K562 (cell line): ENCODE measurements around the gene MATN1. TPM values are rescaled to one million over a fixed set of nuclear protein-coding genes. Genes with fewer than 3 reads are reported as not detected.

Experiments
- ARID2 ChIP-seq: fragments of 450-650 bp; IDR thresholded peaks from 2 replicates; pipeline ENCODE4 v1.6.1; 2017; ENCODE audit warnings: antibody characterized with exemption, mild to moderate bottlenecking
- BACH1 ChIP-seq: fragments of 200-800 bp; sonication (Bioruptor generic); IDR thresholded peaks from 2 replicates; pipeline ENCODE4 v1.6.1; 2016; ENCODE audit warnings: missing genetic modification characterization, missing compliant biosample characterization
- BCOR ChIP-seq: fragments of 450-650 bp; IDR thresholded peaks from 2 replicates; pipeline ENCODE4 v1.6.1; 2016
- CCAR2 ChIP-seq: fragments of 200-400 bp; formaldehyde crosslinking; IDR thresholded peaks from 2 replicates; pipeline ENCODE4 v1.6.1; 2017; ENCODE audit warnings: mild to moderate bottlenecking, low read depth, low read length
- CHD4 ChIP-seq: fragments of 200-600 bp; sonication (generic); IDR thresholded peaks from 3 replicates; pipeline ENCODE4 v1.6.1; 2012; ENCODE audit warnings: low read depth, mild to moderate bottlenecking, mixed read lengths, low read length, inconsistent platforms; ENCODE audit not compliant: insufficient read depth, insufficient replicate concordance, poor library complexity, severe bottlenecking
- CTCF ChIP-seq, 3 experiments: IDR thresholded peaks in 2 of 3; conservative IDR thresholded peaks in 1 of 3; 2 replicates each; pipeline ENCODE4 v1.5.1; 2011 to 2012; ENCODE audit warnings: low read length in 3 of 3, mild to moderate bottlenecking in 3 of 3, control low read depth in 2 of 3, improper control_type of control experiment in 1 of 3, inconsistent platforms in 1 of 3, low read depth in 1 of 3, mixed read lengths in 1 of 3, moderate library complexity in 1 of 3; ENCODE audit not compliant: insufficient read depth in 2 of 3
- KDM5B ChIP-seq: fragments of 200-600 bp; sonication (generic); IDR thresholded peaks from 2 replicates; pipeline ENCODE4 v1.6.1; 2012; ENCODE audit warnings: low read depth, mild to moderate bottlenecking, moderate library complexity, low read length, control low read depth, inconsistent platforms; ENCODE audit not compliant: insufficient replicate concordance
- MLX ChIP-seq, 2 experiments: fragments of 450-650 bp in 1 of 2; sonication (generic) in 1 of 2; formaldehyde crosslinking; conservative IDR thresholded peaks; 2 replicates each; pipeline versions ENCODE4 v1.4.0 to v1.8.1; 2020 to 2022; ENCODE audit warnings: mild to moderate bottlenecking in 1 of 2, missing genetic modification reagents in 1 of 2
- MYC ChIP-seq, 2 experiments: fragments of 250-450 bp in 1 of 2; sonication (Bioruptor Pico) in 1 of 2; IDR thresholded peaks; 2 replicates each; pipeline versions ENCODE4 v1.5.1 to v1.6.1; 2012 to 2021; ENCODE audit warnings: low read depth in 2 of 2, borderline replicate concordance in 1 of 2, improper control_type of control experiment in 1 of 2, low read length in 1 of 2, mild to moderate bottlenecking in 1 of 2, moderate library complexity in 1 of 2
- PYGO2 ChIP-seq: fragments of 450-650 bp; IDR thresholded peaks from 2 replicates; pipeline ENCODE4 v1.6.1; 2016; ENCODE audit warnings: mild to moderate bottlenecking, missing genetic modification characterization, moderate library complexity, missing compliant biosample characterization
- RBM25 ChIP-seq: fragments of 200-400 bp; formaldehyde crosslinking; IDR thresholded peaks from 2 replicates; pipeline ENCODE4 v1.6.1; 2018; ENCODE audit warnings: low read length, low read depth, moderate library complexity; ENCODE audit not compliant: severe bottlenecking
- RCOR1 ChIP-seq, 2 experiments: IDR thresholded peaks; 2 replicates each; pipeline ENCODE4 v1.6.1; 2012; ENCODE audit warnings: low read depth in 2 of 2, low read length in 2 of 2, borderline replicate concordance in 1 of 2, improper control_type of control experiment in 1 of 2
- SPI1 ChIP-seq: IDR thresholded peaks from 2 replicates; pipeline ENCODE4 v1.6.1; 2011; ENCODE audit warnings: low read depth, low read length, control low read depth, borderline replicate concordance
- WHSC1 ChIP-seq: IDR thresholded peaks from one replicate; pipeline ENCODE4 v1.6.1; 2012; ENCODE audit warnings: low read length, control low read depth, inconsistent platforms
- ZNF445 ChIP-seq: fragments of 250-450 bp; sonication (Bioruptor Pico); IDR thresholded peaks from 2 replicates; pipeline ENCODE4 v1.4.0; 2020; ENCODE audit warnings: low read depth, mild to moderate bottlenecking, moderate library complexity
- ZNF75A ChIP-seq: fragments of 450-650 bp; formaldehyde crosslinking; IDR thresholded peaks from 2 replicates; pipeline ENCODE4 v1.4.0; 2020; ENCODE audit warnings: mild to moderate bottlenecking
- polyA plus RNA-seq, 8 experiments: library from polyadenylated mRNA; depleted of rRNA in 4 of 8; stranded (reverse) in 5 of 8; unstranded in 3 of 8; fragments of >200 nt; fragmentation: Nextera tagmentation in 2 of 8; fragmentation: Illumina TruSeq in 1 of 8; extraction: Ambion mirVana in 2 of 8; extraction: Trizol in 1 of 8; gene quantifications; 2 replicates each; pipeline versions ENCODE4 v1.2.1 to v1.2.3, GENCODE V29; 2011 to 2014; ENCODE audit warnings: inconsistent platforms in 1 of 8, missing spikeins in 1 of 8
- total RNA-seq, 7 experiments: library from RNA; depleted of rRNA in 6 of 7; stranded (reverse); fragments of >200 nt in 6 of 7; fragmentation: Illumina TruSeq in 2 of 7; extraction: Trizol in 2 of 7; gene quantifications; 2 replicates each; pipeline versions ENCODE4 v1.2.1 to v1.2.3, GENCODE V29; 2011 to 2021; ENCODE audit warnings: low replicate concordance in 1 of 7
- TF ChIP-seq, protein P1 (sequence below): sonication (generic); formaldehyde crosslinking; IDR thresholded peaks from 2 replicates; pipeline ENCODE4 v1.8.0; 2022; ENCODE audit warnings: mild to moderate bottlenecking, low read depth, missing genetic modification reagents

The MATN1 gene
- total and polyA plus RNA-seq, 9 of the 15 experiments (the other 6 are each of a cell fraction or from before 2014, with no cell fraction given) = 0.10 to 2.3 (median 1.2) TPM

DNA sequence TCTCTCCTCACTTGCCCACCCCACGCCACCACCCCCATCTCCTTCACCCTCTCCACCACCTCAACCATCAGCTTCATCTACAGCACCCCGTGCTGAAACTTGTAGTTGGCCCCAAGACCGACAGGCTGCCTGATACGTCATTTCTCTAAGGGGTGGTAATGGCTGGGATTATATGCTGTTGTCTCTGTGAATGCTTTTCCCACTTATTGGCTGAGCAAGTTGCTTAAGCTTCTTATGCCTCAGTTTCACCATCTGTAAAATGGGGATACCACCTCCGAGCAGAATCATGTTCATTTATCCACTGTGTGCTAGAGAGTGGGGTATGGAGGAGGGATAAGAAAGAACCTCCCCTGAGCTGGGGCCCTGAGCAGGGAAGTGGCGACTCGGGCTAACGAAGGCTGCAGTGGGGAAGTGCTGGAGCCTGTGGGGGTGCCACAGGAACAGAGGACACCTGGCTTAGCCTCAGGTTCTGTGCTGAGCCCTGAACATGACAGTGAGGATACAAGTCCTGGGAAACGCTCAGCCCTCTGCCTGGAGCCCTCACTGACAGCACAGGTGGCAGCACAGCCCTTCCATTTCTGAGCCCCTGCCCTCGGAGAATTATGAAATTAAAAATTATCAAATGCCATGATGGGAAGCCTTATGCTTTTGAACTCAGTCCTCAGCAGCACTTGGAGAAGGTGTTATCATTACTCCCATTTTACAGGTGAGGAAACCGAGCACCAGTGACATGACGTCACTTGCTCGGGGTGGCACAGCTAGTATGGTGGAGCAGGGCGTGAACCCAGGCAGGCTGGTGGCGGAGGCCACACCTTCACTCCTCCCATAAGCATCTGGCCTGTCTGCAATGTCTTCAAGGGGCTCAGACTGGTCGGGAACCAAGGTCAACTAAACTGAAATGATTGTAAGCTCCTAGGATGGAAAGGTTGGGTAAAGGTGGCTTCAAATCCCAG lies 2.8 kb downstream of the MATN1 start (continued):
- 0 out of 6 replicates have a peak, but pooled peaks of 1 of the 3 experiments have one; percentile 13 for TF ChIP-seq CTCF (IDR thresholded peaks at IDR 0.05 in 2 of 3, conservative IDR thresholded peaks at IDR 0.05 in 1 of 3; ENCODE audit: insufficient read depth in 2 of 3, low read depth in 1 of 3, low read length in 3 of 3)
- TF ChIP-seq WHSC1 = no peak
- no peak for TF ChIP-seq CCAR2
- TF ChIP-seq RBM25 = peak; percentile 91
- TF ChIP-seq BACH1 = no peak
- TF ChIP-seq BCOR = peak; percentile 97
- TF ChIP-seq ARID2 = 0 out of 2 replicates have a peak, but pooled peaks have one; percentile 35
- TF ChIP-seq, protein P1, sequence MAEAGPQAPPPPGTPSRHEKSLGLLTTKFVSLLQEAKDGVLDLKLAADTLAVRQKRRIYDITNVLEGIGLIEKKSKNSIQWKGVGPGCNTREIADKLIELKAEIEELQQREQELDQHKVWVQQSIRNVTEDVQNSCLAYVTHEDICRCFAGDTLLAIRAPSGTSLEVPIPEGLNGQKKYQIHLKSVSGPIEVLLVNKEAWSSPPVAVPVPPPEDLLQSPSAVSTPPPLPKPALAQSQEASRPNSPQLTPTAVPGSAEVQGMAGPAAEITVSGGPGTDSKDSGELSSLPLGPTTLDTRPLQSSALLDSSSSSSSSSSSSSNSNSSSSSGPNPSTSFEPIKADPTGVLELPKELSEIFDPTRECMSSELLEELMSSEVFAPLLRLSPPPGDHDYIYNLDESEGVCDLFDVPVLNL (CRISPR knock-in tag) = no peak
- 0 out of 2 replicates have a peak, but pooled peaks have one; percentile 16 for TF ChIP-seq ZNF445 (CRISPR knock-in tag)
- TF ChIP-seq KDM5B = peak; percentile 25
- 0 out of 2 replicates have a peak, but pooled peaks have one; percentile 51 for TF ChIP-seq ZNF75A (CRISPR knock-in tag)
- TF ChIP-seq RCOR1 (IDR thresholded peaks at IDR 0.05; ENCODE audit: borderline replicate concordance in 1 of 2, low read depth in 2 of 2, low read length in 2 of 2) = peak; percentile 52 to 77; a peak in 3 of 4 replicates
- TF ChIP-seq PYGO2 = peak; percentile 44; the same call in 1 of the 2 replicates
- peak; percentile 47 for TF ChIP-seq CHD4
- peak; percentile 71; the same call in 1 of the 2 replicates for TF ChIP-seq SPI1
- TF ChIP-seq MYC (IDR thresholded peaks at IDR 0.05; ENCODE audit: low read depth, low read length) = no peak
- no peak for TF ChIP-seq MYC (CRISPR knock-in tag; IDR thresholded peaks at IDR 0.05; ENCODE audit: borderline replicate concordance, low read depth)
- TF ChIP-seq MLX (CRISPR knock-in tag; conservative IDR thresholded peaks at IDR 0.05) = no peak
